K562 treated with DMSO at 1 percent for 48 hours (cell line): ENCODE results near the gene ZFP42. TPM values are rescaled to one million over a fixed set of nuclear protein-coding genes. Genes with fewer than 3 reads are reported as not detected.

Experiments used
- total RNA-seq: library from RNA; unstranded; fragments of 300-600 nt; gene quantifications from 2 replicates; pipeline ENCODE4 v1.2.3, GENCODE V29; 2022; ENCODE audit warnings: low replicate concordance; ENCODE audit errors: extremely low read depth

The ZFP42 gene
- not detected in 2 replicates for total RNA-seq

DNA sequence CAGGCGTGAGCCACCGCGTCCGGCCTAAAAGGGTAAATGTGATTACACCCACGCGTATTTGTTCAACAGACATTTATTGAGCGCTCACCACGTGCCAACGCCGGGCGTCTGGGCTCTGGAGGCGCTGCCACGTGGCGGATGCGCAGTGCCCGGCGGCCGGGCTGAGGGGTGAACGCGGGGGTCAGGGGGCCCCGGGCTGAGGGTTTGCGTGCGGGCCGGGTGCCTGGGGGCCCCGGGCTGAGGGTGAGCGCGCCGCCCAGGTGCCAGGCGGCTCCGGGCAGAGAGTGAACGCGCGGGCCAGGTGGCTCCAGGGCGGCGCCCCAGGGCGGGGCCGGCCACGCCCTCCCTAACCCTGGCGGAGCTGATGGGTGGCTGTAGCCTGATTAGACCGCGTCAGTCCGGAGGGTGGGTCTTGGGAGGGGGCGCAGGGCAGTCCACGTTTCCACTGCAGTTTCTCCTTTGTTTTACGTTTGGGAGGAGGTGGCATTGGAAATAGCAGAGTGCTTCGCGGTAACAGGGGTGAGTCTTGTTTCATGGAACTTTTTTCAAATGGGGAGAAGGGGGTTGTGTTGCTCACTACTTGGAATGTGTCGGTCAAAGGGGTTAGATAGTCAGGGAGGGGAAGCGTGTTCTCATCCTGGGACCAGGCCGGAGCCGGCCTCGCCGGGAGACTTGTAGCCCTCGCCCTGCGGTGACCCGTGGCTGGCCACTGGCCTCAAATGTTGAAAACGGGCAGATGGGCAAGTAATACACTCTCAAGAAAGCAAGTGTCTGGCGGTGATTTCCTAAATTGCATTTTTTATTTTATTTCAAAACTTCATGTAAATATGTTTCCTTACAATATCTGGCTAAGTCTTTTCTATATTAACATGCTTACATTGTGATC is at the start of gene ZFP42:
ZFP42 (plus strand) TSS at position 450 of the 886 bp plus-strand sequence. CDS start 7,037 bp downstream, outside the sequence.

Other genes starting within 250 kb of the ZFP42 start
- not detected in 2 replicates for gene TRIML2, start 113.8 kb downstream of the ZFP42 start, total RNA-seq
- not detected in 2 replicates for gene TRIML1, start 143.7 kb downstream of the ZFP42 start, total RNA-seq